Activated CD4-positive, alpha-beta T cell treated with anti-CD3 and anti-CD28 coated beads for 36 hours (primary cell): ENCODE measurements around the gene ZNF853. TPM values are rescaled to one million over a fixed set of nuclear protein-coding genes. Genes with fewer than 3 reads are reported as not detected.

Experiments used
- ATAC-seq: fragments of 200-7000 bp; cut with Tn5 transposase; one replicate; pipeline ENCODE4 v1.10.0; 2021; ENCODE audit warnings: mild to moderate bottlenecking, moderate library complexity
- CTCF ChIA-PET: fragments of 350-600 bp; sonication (Branson Sonifier 250); formaldehyde crosslinking; loops from one replicate; lab custom pipeline; 2021; ENCODE audit warnings: antibody characterized with exemption; lab: Charles Lee
- POLR2A ChIA-PET: fragments of 350-600 bp; sonication (Branson Sonifier 250); formaldehyde crosslinking; loops from one replicate; lab custom pipeline; 2021; ENCODE audit warnings: antibody characterized with exemption, inconsistent platforms; lab: Charles Lee
- DNase-seq: peaks from one replicate; pipeline ENCODE4 v3.0.0-alpha.2; 2020
- H3K27ac Mint-ChIP-seq: one replicate; pipeline ENCODE4 v1.8.0; 2021; ENCODE audit warnings: mixed read lengths
- H3K27me3 Mint-ChIP-seq: one replicate; pipeline ENCODE4 v1.8.0; 2021; ENCODE audit warnings: mixed read lengths
- H3K36me3 Mint-ChIP-seq: one replicate; pipeline ENCODE4 v1.8.0; 2021; ENCODE audit warnings: low read depth, mixed read lengths
- H3K4me1 Mint-ChIP-seq: one replicate; pipeline ENCODE4 v1.8.0; 2021; ENCODE audit warnings: mixed read lengths
- H3K4me3 Mint-ChIP-seq: one replicate; pipeline ENCODE4 v1.8.0; 2021; ENCODE audit warnings: mild to moderate bottlenecking, moderate library complexity, mixed read lengths
- H3K9me3 Mint-ChIP-seq: one replicate; pipeline ENCODE4 v1.8.0; 2021; ENCODE audit warnings: low read depth, mixed read lengths
- intact Hi-C, 2 experiments: fragments of 100-400 bp; cut with DNase I in 1 of 2; cut with micrococcal nuclease in 1 of 2; formaldehyde crosslinking; loops; one replicate each; pipeline versions ENCODE4 v1.14.2 to v1.15.1; 2022 to 2024; cut with DNase I, micrococcal nuclease
- total RNA-seq, 2 experiments: library from RNA; stranded (reverse); gene quantifications; one replicate each; pipeline ENCODE4 v1.2.3, GENCODE V29; 2021

ZNF853 gene
- total RNA-seq, 2 experiments from 2014 or later, result 1.2 to 1.3 TPM

DNA sequence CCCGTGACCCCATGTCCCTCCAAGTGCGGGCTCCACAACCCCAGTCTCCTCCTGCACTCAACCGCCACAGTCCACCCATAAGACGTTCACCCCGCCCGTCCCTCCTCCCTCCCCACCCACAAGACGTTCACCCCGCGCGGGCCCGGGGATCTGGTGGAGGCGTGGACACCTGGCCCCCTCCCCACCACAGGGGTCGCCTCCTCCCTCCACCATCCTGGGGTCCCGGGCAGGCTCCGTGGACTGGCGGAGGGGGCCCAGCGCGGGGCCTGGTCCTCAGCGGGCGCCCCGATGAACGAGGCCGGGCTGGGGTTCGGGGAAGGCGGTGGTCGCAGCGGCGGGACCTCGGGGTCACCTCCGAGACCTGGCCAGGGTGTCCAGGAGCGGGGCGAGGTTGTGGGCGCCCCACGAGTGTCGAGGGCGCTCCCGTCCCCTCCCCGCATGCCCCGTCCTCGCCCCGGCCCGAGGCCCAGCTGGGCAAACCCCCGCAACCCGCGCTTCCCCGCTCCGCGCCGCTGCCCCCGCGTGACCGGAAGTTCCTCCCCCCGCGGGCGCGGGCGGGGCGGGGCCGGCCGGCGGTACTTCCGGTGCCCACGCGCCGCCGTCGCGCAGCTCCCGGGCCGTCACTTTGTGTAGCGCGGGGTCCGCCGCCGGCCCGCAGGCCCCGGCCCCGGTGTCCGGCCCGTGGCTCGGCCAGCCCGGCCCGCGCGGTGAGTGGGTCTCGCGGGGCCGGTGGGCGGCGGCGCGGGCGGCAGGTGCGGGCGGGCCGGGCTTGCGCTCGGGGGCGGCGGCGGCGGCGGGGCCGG is 21.5 kb downstream of the ZNF853 start, which contains the start of gene ZNF316:
ZNF316 (plus strand) TSS at position 578 of the 803 bp plus-strand sequence. CDS start 5,092 bp downstream, outside the sequence.
- Mint-ChIP-seq H3K4me1 (peaks cover 26% of the 10 kb centered on the region), H3K36me3 (peaks cover 28% of the 10 kb centered on the region), H3K4me3 (peak within 1 kb of the TSS; percentile 81), H3K27ac (peak within 1 kb of the TSS; percentile 84), H3K9me3 (peaks cover 3% of the 10 kb centered on the region), H3K27me3 (no peaks in the 10 kb centered on the region)
- DNase-seq (peak; percentile 71), ATAC-seq (peak; percentile 48)
- intact Hi-C loops, result loop anchor here in 1 of 2 experiments (1.0 to 10.0 kb wide), 4 partner anchors 47 to 928 kb away; partner anchors contain the start of genes INTS15, MIOS, ZDHHC4 and ZNF12
- ChIA-PET CTCF (interaction anchor here (0.6 kb wide), 1 partner anchor 59 kb away, joined by 3 read pairs; no protein-coding TSS in a partner anchor), POLR2A (no interaction called here)

GRCh38 chr7:6637544-6638229 is 22.3 kb downstream of the ZNF853 start:
- H3K4me1 Mint-ChIP-seq, result peaks cover 26% of the 10 kb centered on the region
- H3K27me3 Mint-ChIP-seq, result no peaks in the 10 kb centered on the region
- H3K27ac Mint-ChIP-seq, result peak overlapping the region; percentile 84
- ChIA-PET POLR2A (interaction anchor here (0.6 kb wide), 1 partner anchor 11 kb away, joined by 3 read pairs; no protein-coding TSS in a partner anchor), CTCF (interaction anchor here (1.2 kb wide), 1 partner anchor 22 kb away, joined by 3 read pairs; no protein-coding TSS in a partner anchor)
- ATAC-seq (peak; percentile 62), DNase-seq (peak; percentile 67)
- intact Hi-C loops, result loop anchor here in 1 of 2 experiments (1.0 to 10.0 kb wide), 4 partner anchors 47 to 927 kb away; partner anchors contain the start of genes INTS15, MIOS, ZDHHC4 and ZNF12
- peaks cover 3% of the 10 kb centered on the region for H3K9me3 Mint-ChIP-seq
- peaks cover 34% of the 10 kb centered on the region for H3K36me3 Mint-ChIP-seq
- H3K4me3 Mint-ChIP-seq, result peak overlapping the region; percentile 81

DNA sequence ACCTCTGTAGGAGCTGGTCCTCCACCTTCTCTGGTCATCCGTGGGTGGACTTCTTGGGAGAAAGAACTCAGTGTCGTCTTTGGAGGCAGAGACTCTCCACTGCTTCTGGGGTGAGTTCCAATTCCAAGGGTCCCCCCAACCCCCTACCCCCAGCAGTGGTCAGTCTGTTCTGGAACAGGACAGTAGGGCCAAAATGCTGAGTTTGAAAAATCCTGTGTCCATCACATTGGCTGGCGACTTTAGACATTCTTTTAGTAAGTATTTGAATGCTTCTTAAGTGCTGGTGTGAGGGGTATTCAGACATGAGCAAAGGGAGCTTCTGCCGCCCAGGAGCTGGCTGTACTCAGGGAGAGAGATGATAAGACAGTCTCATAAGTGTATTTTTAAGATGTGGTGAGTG is 23.6 kb downstream of the ZNF853 start:
- Mint-ChIP-seq H3K9me3 (peaks cover 3% of the 10 kb centered on the region), H3K27ac (peak overlapping the region; percentile 84), H3K4me1 (peaks cover 26% of the 10 kb centered on the region), H3K4me3 (peak overlapping the region; percentile 81), H3K27me3 (no peaks in the 10 kb centered on the region), H3K36me3 (peaks cover 36% of the 10 kb centered on the region)
- POLR2A ChIA-PET, result interaction anchor here (0.9 kb wide), 1 partner anchor 94 kb away, joined by 3 read pairs; no protein-coding TSS in a partner anchor
- CTCF ChIA-PET, result interaction anchor here (1.2 kb wide), 1 partner anchor 21 kb away, joined by 3 read pairs; no protein-coding TSS in a partner anchor
- ATAC-seq (no peak), DNase-seq (no peak)
- intact Hi-C loops, result loop anchor here in 1 of 2 experiments (10.0 kb wide), 1 partner anchor 926 kb away; the partner anchor contains the start of gene MIOS

GRCh38 chr7:6639627-6640026 is 24.2 kb downstream of the ZNF853 start:
- peaks cover 26% of the 10 kb centered on the region for H3K4me1 Mint-ChIP-seq
- ATAC-seq (no peak), DNase-seq (no peak)
- no peak overlapping the region for H3K4me3 Mint-ChIP-seq
- peak overlapping the region; percentile 75 for H3K27ac Mint-ChIP-seq
- no peaks in the 10 kb centered on the region for H3K27me3 Mint-ChIP-seq
- peaks cover 3% of the 10 kb centered on the region for H3K9me3 Mint-ChIP-seq
- CTCF ChIA-PET, result interaction anchor here (0.5 kb wide), 1 partner anchor 16 kb away, joined by 4 read pairs; no protein-coding TSS in a partner anchor
- intact Hi-C loops, result loop anchor here in 1 of 2 experiments (10.0 kb wide), 1 partner anchor 925 kb away; the partner anchor contains the start of gene MIOS
- H3K36me3 Mint-ChIP-seq, result peaks cover 40% of the 10 kb centered on the region
- POLR2A ChIA-PET, result interaction anchor here (0.9 kb wide), 1 partner anchor 95 kb away, joined by 3 read pairs; no protein-coding TSS in a partner anchor

GRCh38 chr7:6640246-6640721 is 24.9 kb downstream of the ZNF853 start:
- DNase-seq (peak; percentile 68), ATAC-seq (peak; percentile 48)
- POLR2A ChIA-PET, result no interaction called here

DNA sequence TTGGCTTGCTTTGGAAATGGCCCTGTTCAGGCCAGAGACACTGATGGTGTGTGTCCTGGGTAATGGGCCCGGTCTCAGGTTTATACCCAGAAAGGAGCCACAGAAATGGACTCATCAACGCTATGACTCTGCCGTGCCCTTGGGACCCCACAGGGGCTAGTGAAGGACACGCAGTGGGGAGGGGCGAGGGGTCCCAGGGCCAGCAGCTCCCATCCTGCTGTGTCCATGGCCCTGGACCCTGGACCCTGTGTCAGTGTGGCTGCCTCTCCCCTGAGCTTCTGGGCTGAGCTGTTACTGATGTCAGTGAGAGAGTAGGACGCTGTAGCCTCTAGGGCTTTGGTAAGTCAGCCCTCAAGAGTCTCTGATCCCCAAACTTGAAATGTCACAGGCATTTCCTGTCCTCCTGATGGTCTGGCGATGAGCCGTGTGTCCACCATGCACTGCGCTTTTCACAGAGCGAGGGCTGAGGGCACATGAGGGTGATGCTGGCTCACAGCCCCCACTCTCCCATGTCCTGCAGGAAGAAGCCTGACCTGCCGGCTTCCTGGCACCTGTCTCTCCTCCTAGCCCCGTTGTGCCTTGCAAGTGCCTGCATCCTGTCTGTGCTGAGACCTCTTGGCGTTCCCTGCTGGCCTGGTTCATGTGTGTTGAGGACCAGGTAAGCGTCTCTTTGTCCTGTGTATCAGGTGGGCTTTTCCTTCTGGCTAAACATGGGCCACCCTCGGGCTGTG is 26.1 kb downstream of the ZNF853 start:
- H3K27me3 Mint-ChIP-seq, result no peaks in the 10 kb centered on the region
- ChIA-PET CTCF (interaction anchor here (0.5 to 0.7 kb wide), 2 partner anchors 18 to 114 kb away, joined by 3 read pairs; no protein-coding TSS in a partner anchor), POLR2A (no interaction called here)
- H3K4me1 Mint-ChIP-seq, result peaks cover 26% of the 10 kb centered on the region
- DNase-seq (no peak), ATAC-seq (no peak)
- intact Hi-C loops, result no loop called here
- H3K9me3 Mint-ChIP-seq, result no peaks in the 10 kb centered on the region
- H3K36me3 Mint-ChIP-seq, result peaks cover 47% of the 10 kb centered on the region
- no peak overlapping the region for H3K27ac Mint-ChIP-seq
- H3K4me3 Mint-ChIP-seq, result no peak overlapping the region

More at GRCh38 chr7:6640246-6640721, 24.9 kb downstream of the ZNF853 start:
- Mint-ChIP-seq H3K9me3 (no peaks in the 10 kb centered on the region), H3K27ac (peak overlapping the region; percentile 75), H3K4me3 (no peak overlapping the region), H3K36me3 (peaks cover 40% of the 10 kb centered on the region), H3K27me3 (no peaks in the 10 kb centered on the region), H3K4me1 (peaks cover 26% of the 10 kb centered on the region)
- CTCF ChIA-PET, result no interaction called here
- intact Hi-C loops, result no loop called here

DNA sequence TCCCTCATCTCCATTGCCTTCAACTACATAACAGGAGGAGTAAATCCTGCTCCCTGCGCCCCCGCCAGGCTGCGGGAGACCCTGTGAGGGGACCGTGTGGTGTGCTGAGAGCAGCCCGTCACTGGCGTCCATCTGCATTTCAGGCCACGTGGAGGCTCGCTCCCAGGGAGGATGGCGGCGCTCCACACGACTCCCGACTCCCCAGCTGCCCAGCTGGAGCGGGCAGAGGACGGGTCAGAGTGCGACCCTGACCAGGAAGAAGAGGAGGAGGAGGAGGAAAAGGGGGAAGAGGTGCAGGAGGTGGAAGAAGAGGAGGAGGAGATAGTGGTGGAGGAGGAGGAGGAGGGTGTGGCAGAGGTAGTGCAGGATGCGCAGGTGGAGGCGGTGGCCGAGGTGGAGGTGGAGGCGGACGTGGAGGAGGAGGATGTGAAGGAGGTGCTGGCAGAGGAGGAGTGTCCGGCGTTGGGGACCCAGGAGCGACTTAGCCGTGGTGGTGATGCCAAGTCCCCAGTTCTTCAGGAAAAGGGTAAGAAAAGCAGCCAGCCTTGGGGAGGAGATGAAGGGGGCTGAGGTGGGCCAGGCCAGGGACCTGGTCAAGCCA is 26.9 kb downstream of the ZNF853 start:
- no peak overlapping the region for H3K27ac Mint-ChIP-seq
- ATAC-seq, result no peak
- no peaks in the 10 kb centered on the region for H3K9me3 Mint-ChIP-seq
- POLR2A ChIA-PET, result no interaction called here
- intact Hi-C loops, result no loop called here
- CTCF ChIA-PET, result no interaction called here
- H3K4me1 Mint-ChIP-seq, result peaks cover 26% of the 10 kb centered on the region
- no peak overlapping the region for H3K4me3 Mint-ChIP-seq
- DNase-seq, result no peak
- H3K27me3 Mint-ChIP-seq, result no peaks in the 10 kb centered on the region
- H3K36me3 Mint-ChIP-seq, result peaks cover 53% of the 10 kb centered on the region

- peaks cover 56% of the 10 kb centered on the region for H3K36me3 Mint-ChIP-seq
- intact Hi-C loops, result no loop called here
- DNase-seq (no peak), ATAC-seq (no peak)
- no peak overlapping the region for H3K27ac Mint-ChIP-seq
- no peaks in the 10 kb centered on the region for H3K27me3 Mint-ChIP-seq
- H3K9me3 Mint-ChIP-seq, result no peaks in the 10 kb centered on the region
- POLR2A ChIA-PET, result no interaction called here
- H3K4me3 Mint-ChIP-seq, result no peak overlapping the region
- CTCF ChIA-PET, result no interaction called here
- H3K4me1 Mint-ChIP-seq, result peaks cover 23% of the 10 kb centered on the region
Measured at GRCh38 chr7:6642861-6643640, 27.6 kb downstream of the ZNF853 start.

GRCh38 chr7:6643915-6644625 is 28.7 kb downstream of the ZNF853 start:
- ChIA-PET CTCF (no interaction called here), POLR2A (no interaction called here)
- no peak overlapping the region for H3K27ac Mint-ChIP-seq
- no peaks in the 10 kb centered on the region for H3K27me3 Mint-ChIP-seq
- intact Hi-C loops, result no loop called here
- no peak overlapping the region for H3K4me3 Mint-ChIP-seq
- H3K9me3 Mint-ChIP-seq, result no peaks in the 10 kb centered on the region
- DNase-seq, result no peak
- no peak for ATAC-seq
- peaks cover 57% of the 10 kb centered on the region for H3K36me3 Mint-ChIP-seq
- peaks cover 13% of the 10 kb centered on the region for H3K4me1 Mint-ChIP-seq
